ENCODE measurements around the gene AFF1. TPM values are rescaled to one million over a fixed set of nuclear protein-coding genes. Genes with fewer than 3 reads are reported as not detected.

The AFF1 gene
- total RNA-seq, 1 experiment from 2014 or later: 23.9 TPM

- no TSS peak for BruUV-seq (replicated peaks)
- ATAC-seq: no peak
- intact Hi-C loops (cut with micrococcal nuclease; ENCODE audit: unreplicated experiment): no loop called here
- no peak for DNase-seq (ENCODE audit: low read depth, low spot score)
- Histone ChIP-seq H3K4me3 (ENCODE audit: low read depth in 2 of 2, low read length in 2 of 2) (no peak overlapping the region), H3K27ac (ENCODE audit: low read length) (no peak overlapping the region), H3K27me3 (ENCODE audit: control insufficient read depth, insufficient read depth, low read length) (no peaks in the 10 kb centered on the region), H3K9me3 (ENCODE audit: control insufficient read depth, insufficient read depth, low read depth, low read length) (no peaks in the 10 kb centered on the region), H3K4me1 (ENCODE audit: control insufficient read depth, insufficient read depth, low read length) (no peaks in the 10 kb centered on the region; the same call in 1 of the 2 replicates), H3K36me3 (ENCODE audit: control insufficient read depth, insufficient read depth, low read length) (no peaks in the 10 kb centered on the region; the same call in 1 of the 2 replicates)
- in situ Hi-C loops (cut with HindIII; ENCODE audit: low pct_unique_long_range_greater_than_20kb, low sequenced_read_pairs): no loop called here
- CTCF ChIA-PET: no interaction called here
- POLR2A ChIA-PET: no interaction called here
- no peak for TF ChIP-seq REST (IDR thresholded peaks at IDR 0.05; ENCODE audit: insufficient read depth in 1 of 2, low read depth in 2 of 2, low read length in 1 of 2)
- no peak for TF ChIP-seq POLR2AphosphoS5 (IDR thresholded peaks at IDR 0.05; ENCODE audit: low read depth, low read length)
- TF ChIP-seq SIN3A (IDR thresholded peaks at IDR 0.05; ENCODE audit: borderline replicate concordance, insufficient read depth, low read depth, low read length): no peak
- TF ChIP-seq CTCF (IDR thresholded peaks at IDR 0.05): no peak
- no peak for TF ChIP-seq TCF7L2 (IDR thresholded peaks at IDR 0.05; ENCODE audit: low read depth, low read length)
Observed at GRCh38 chr4:87047281-87047798, 112.5 kb downstream of the AFF1 start.

GRCh38 chr4:87049508-87049907 is 114.7 kb downstream of the AFF1 start:
- POLR2A ChIA-PET: no interaction called here

More at GRCh38 chr4:87049508-87049907, 114.7 kb downstream of the AFF1 start:
- in situ Hi-C loops (cut with HindIII; ENCODE audit: low pct_unique_long_range_greater_than_20kb, low sequenced_read_pairs) (no loop called here), intact Hi-C loops (cut with micrococcal nuclease; ENCODE audit: unreplicated experiment) (no loop called here)
- no TSS peak for BruUV-seq (replicated peaks)
- Histone ChIP-seq H3K27ac (ENCODE audit: low read length) (no peak overlapping the region), H3K4me1 (ENCODE audit: control insufficient read depth, insufficient read depth, low read length) (no peaks in the 10 kb centered on the region; the same call in 1 of the 2 replicates), H3K36me3 (ENCODE audit: control insufficient read depth, insufficient read depth, low read length) (no peaks in the 10 kb centered on the region; the same call in 1 of the 2 replicates), H3K9me3 (ENCODE audit: control insufficient read depth, insufficient read depth, low read depth, low read length) (no peaks in the 10 kb centered on the region), H3K27me3 (ENCODE audit: control insufficient read depth, insufficient read depth, low read length) (no peaks in the 10 kb centered on the region), H3K4me3 (ENCODE audit: low read depth in 2 of 2, low read length in 2 of 2) (no peak overlapping the region)
- no peak for TF ChIP-seq REST (IDR thresholded peaks at IDR 0.05; ENCODE audit: insufficient read depth in 1 of 2, low read depth in 2 of 2, low read length in 1 of 2)
- no peak for TF ChIP-seq POLR2AphosphoS5 (IDR thresholded peaks at IDR 0.05; ENCODE audit: low read depth, low read length)
- no peak for TF ChIP-seq SIN3A (IDR thresholded peaks at IDR 0.05; ENCODE audit: borderline replicate concordance, insufficient read depth, low read depth, low read length)
- TF ChIP-seq CTCF (IDR thresholded peaks at IDR 0.05): no peak
- TF ChIP-seq TCF7L2 (IDR thresholded peaks at IDR 0.05; ENCODE audit: low read depth, low read length): no peak
- ATAC-seq (no peak), DNase-seq (ENCODE audit: low read depth, low spot score) (no peak)
- CTCF ChIA-PET: no interaction called here

All from Panc1 (cell line).